Coronary artery (tissue), 2 donors: ENCODE measurements around the gene KPNA6.
"Not testable (repeated sequence)": the region's sequence is repeated elsewhere in the genome, so short reads cannot be mapped to it uniquely, and the experiment has no call there.

Experiments
- DNase-seq: peaks from one replicate; pipeline ENCODE4 v3.0.0-alpha.2; 2017; ENCODE audit warnings: low spot score
- H3K27ac ChIP-seq, 2 donors: fragments of 200-600 bp; sonication (generic); one replicate each; pipeline ENCODE4 v1.5.1; 2016 to 2019
- H3K4me3 ChIP-seq: fragments of 200-600 bp; sonication (generic); 2 replicates; pipeline ENCODE4 v1.5.1; 2016; ENCODE audit warnings: mild to moderate bottlenecking, moderate library complexity
- CTCF ChIP-seq: fragments of 200-600 bp; sonication (generic); IDR thresholded peaks from one replicate; pipeline ENCODE4 v1.5.1; 2019; ENCODE audit warnings: antibody characterized with exemption

KPNA6 gene

GRCh38 chr1:32144033-32144432, 36.2 kb downstream of the KPNA6 start:
- DNase-seq = no peak
- no peak for TF ChIP-seq CTCF
- Histone ChIP-seq H3K27ac (no peak overlapping the region), H3K4me3 (no peak overlapping the region)

- not testable (repeated sequence) for H3K27ac ChIP-seq, H3K4me3 ChIP-seq, DNase-seq
Measured at GRCh38 chr1:32147799-32148198, 39.9 kb downstream of the KPNA6 start.

- DNase-seq = no peak
- TF ChIP-seq CTCF = no peak
- Histone ChIP-seq H3K27ac (no peak overlapping the region), H3K4me3 (no peak overlapping the region)
Measured at GRCh38 chr1:32150847-32151246, 43.0 kb downstream of the KPNA6 start.

GRCh38 chr1:32151319-32151787, 43.5 kb downstream of the KPNA6 start:
- Histone ChIP-seq H3K27ac (no peak overlapping the region), H3K4me3 (no peak overlapping the region)
- no peak for TF ChIP-seq CTCF
- DNase-seq = no peak

- Histone ChIP-seq H3K4me3 (no peak overlapping the region), H3K27ac (no peak overlapping the region)
- DNase-seq = no peak
- TF ChIP-seq CTCF = no peak
Measured at GRCh38 chr1:32159189-32159588, 51.3 kb downstream of the KPNA6 start.

GRCh38 chr1:32163405-32163804, 55.5 kb downstream of the KPNA6 start:
- no peak for DNase-seq
- TF ChIP-seq CTCF = no peak
- Histone ChIP-seq H3K27ac (no peak overlapping the region), H3K4me3 (no peak overlapping the region)

GRCh38 chr1:32165633-32166032, 57.8 kb downstream of the KPNA6 start:
- H3K27ac ChIP-seq, DNase-seq, H3K4me3 ChIP-seq: not testable (repeated sequence)

GRCh38 chr1:32170991-32171390, 63.1 kb downstream of the KPNA6 start:
- no peak overlapping the region for H3K4me3 ChIP-seq
- DNase-seq = no peak
- no peak overlapping the region for H3K27ac ChIP-seq
- no peak for TF ChIP-seq CTCF
